H1 (cell line): ENCODE data around the gene ADA. TPM values are rescaled to one million over a fixed set of nuclear protein-coding genes. Genes with fewer than 3 reads are reported as not detected.

Experiments used
- CTCF ChIA-PET: fragments of 300-600 bp; sonication (Branson Sonifier 250); formaldehyde crosslinking; loops from one replicate; lab custom pipeline; 2021; ENCODE audit not compliant: partially characterized antibody; lab: Charles Lee
- POLR2A ChIA-PET: fragments of 300-600 bp; sonication (Branson Sonifier 250); formaldehyde crosslinking; loops from one replicate; lab custom pipeline; 2021; ENCODE audit warnings: inconsistent platforms; ENCODE audit not compliant: partially characterized antibody; lab: Charles Lee
- DNase-seq, 2 experiments: peaks; one replicate each; pipeline versions ENCODE4 v3.0.0 to v3.0.0-alpha.2; 2010 to 2022; ENCODE audit warnings: low spot score in 2 of 2, low read depth in 1 of 2, mixed read lengths in 1 of 2
- FAIRE-seq: peaks from 2 replicates; lab custom pipeline; 2011; peaks lifted over from hg19 to GRCh38; lab: Jason Lieb, UNC
- H2AFZ ChIP-seq: 2 replicates; pipeline ENCODE4 v1.8.1; 2012; ENCODE audit warnings: low read length, inconsistent platforms
- H2AK5ac ChIP-seq: 2 replicates; pipeline ENCODE4 v1.6.1; 2013; ENCODE audit warnings: low read depth, low read length
- H2BK120ac ChIP-seq: replicated peaks from 2 replicates; pipeline ENCODE3; 2013; ENCODE audit warnings: low read depth, low read length, inconsistent platforms
- H2BK12ac ChIP-seq: 2 replicates; pipeline ENCODE4 v1.6.1; 2013; ENCODE audit warnings: low read depth, low read length
- H2BK15ac ChIP-seq: 2 replicates; pipeline ENCODE4 v1.6.1; 2013; ENCODE audit warnings: low read length
- H2BK20ac ChIP-seq: 2 replicates; pipeline ENCODE4 v1.6.1; 2013; ENCODE audit warnings: low read length
- H2BK5ac ChIP-seq: 2 replicates; pipeline ENCODE4 v1.6.1; 2013; ENCODE audit warnings: low read depth, low read length
- H3K14ac ChIP-seq: 2 replicates; pipeline ENCODE4 v1.6.1; 2013; ENCODE audit warnings: inconsistent platforms; ENCODE audit not compliant: insufficient read length
- H3K18ac ChIP-seq: 2 replicates; pipeline ENCODE4 v1.6.1; 2013; ENCODE audit warnings: low read length; ENCODE audit errors: extremely low read depth
- H3K23ac ChIP-seq: 2 replicates; pipeline ENCODE4 v1.6.1; 2013; ENCODE audit warnings: inconsistent platforms; ENCODE audit not compliant: insufficient read length
- H3K23me2 ChIP-seq: 2 replicates; pipeline ENCODE4 v1.6.1; 2013; ENCODE audit warnings: low read depth, low read length
- H3K27ac ChIP-seq: 2 replicates; pipeline ENCODE4 v1.6.1; 2011; ENCODE audit warnings: low read depth, low read length, inconsistent platforms
- H3K27me3 ChIP-seq, 4 experiments: replicated peaks in 1 of 4; 1 replicate in 1 of 4; 2 replicates in 3 of 4; pipeline versions ENCODE4 v1.6.1 to v1.8.1; 2011 to 2013; ENCODE audit warnings: low read length in 3 of 4, mild to moderate bottlenecking in 3 of 4, inconsistent platforms in 2 of 4, mixed read lengths in 2 of 4, moderate library complexity in 1 of 4; ENCODE audit not compliant: control insufficient read depth in 3 of 4, insufficient read depth in 3 of 4; ENCODE audit errors: extremely low read depth in 1 of 4
- H3K36me3 ChIP-seq, 4 experiments: 2 replicates each; pipeline versions ENCODE4 v1.6.1 to v1.8.1; 2011 to 2013; ENCODE audit warnings: mild to moderate bottlenecking in 4 of 4, low read length in 3 of 4, moderate library complexity in 2 of 4, control low read depth in 1 of 4, inconsistent platforms in 1 of 4; ENCODE audit not compliant: insufficient read depth in 4 of 4, control insufficient read depth in 2 of 4
- H3K4ac ChIP-seq: replicated peaks from 2 replicates; pipeline ENCODE3; 2013; ENCODE audit warnings: low read length, low read depth, mixed read lengths, inconsistent platforms; ENCODE audit not compliant: insufficient read length
- H3K4me1 ChIP-seq, 4 experiments: replicated peaks in 1 of 4; 1 replicate in 1 of 4; 2 replicates in 3 of 4; pipeline versions ENCODE4 v1.6.1 to v1.8.1; 2011 to 2013; ENCODE audit warnings: low read length in 3 of 4, inconsistent platforms in 2 of 4, mixed read lengths in 1 of 4; ENCODE audit not compliant: insufficient read depth in 4 of 4, control insufficient read depth in 3 of 4
- H3K4me2 ChIP-seq, 2 experiments: 2 replicates each; pipeline versions ENCODE4 v1.6.1 to v1.8.1; 2011 to 2013; ENCODE audit warnings: low read depth in 2 of 2, low read length in 2 of 2, control low read depth in 1 of 2, inconsistent platforms in 1 of 2, mild to moderate bottlenecking in 1 of 2; ENCODE audit not compliant: insufficient read depth in 1 of 2
- H3K4me3 ChIP-seq, 4 experiments: fragments of 200-600, 300-600 bp in 1 of 4; sonication (generic), shearing (Covaris generic), sonication (Bioruptor Twin) in 1 of 4; 2 replicates each; pipeline versions ENCODE4 v1.5.1 to v1.8.1; 2011 to 2016; ENCODE audit warnings: low read length in 4 of 4, low read depth in 3 of 4, control low read depth in 2 of 4, inconsistent platforms in 2 of 4, mild to moderate bottlenecking in 2 of 4, mixed read lengths in 1 of 4, moderate library complexity in 1 of 4; ENCODE audit not compliant: insufficient read depth in 2 of 4; ENCODE audit errors: extremely low read depth in 1 of 4
- H3K56ac ChIP-seq: replicated peaks from 2 replicates; pipeline ENCODE3; 2013; ENCODE audit warnings: low read depth, mild to moderate bottlenecking, mixed read lengths, low read length, inconsistent platforms; ENCODE audit not compliant: insufficient read length
- H3K79me1 ChIP-seq: 2 replicates; pipeline ENCODE4 v1.6.1; 2013; ENCODE audit warnings: low read depth, low read length, control low read depth
- H3K79me2 ChIP-seq, 2 experiments: 2 replicates each; pipeline versions ENCODE4 v1.6.1 to v1.8.1; 2012 to 2013; ENCODE audit warnings: low read length in 2 of 2, mild to moderate bottlenecking in 2 of 2, inconsistent platforms in 1 of 2; ENCODE audit not compliant: insufficient read depth in 2 of 2, control insufficient read depth in 1 of 2
- H3K9ac ChIP-seq, 4 experiments: replicated peaks in 1 of 4; 1 replicate in 1 of 4; 2 replicates in 3 of 4; pipeline versions ENCODE4 v1.6.1 to v1.8.1; 2011 to 2013; ENCODE audit warnings: low read depth in 3 of 4, low read length in 3 of 4, control low read depth in 2 of 4, mild to moderate bottlenecking in 2 of 4, moderate library complexity in 2 of 4, inconsistent platforms in 1 of 4; ENCODE audit errors: extremely low read depth in 1 of 4
- H3K9me3 ChIP-seq, 2 experiments: 2 replicates each; pipeline versions ENCODE4 v1.6.1 to v1.8.1; 2012 to 2013; ENCODE audit warnings: mild to moderate bottlenecking in 2 of 2, moderate library complexity in 2 of 2, control low read depth in 1 of 2, inconsistent platforms in 1 of 2, low read depth in 1 of 2, low read length in 1 of 2, mixed read lengths in 1 of 2; ENCODE audit not compliant: insufficient read depth in 2 of 2
- H4K20me1 ChIP-seq, 2 experiments: replicated peaks in 1 of 2; 2 replicates each; pipeline versions ENCODE3 to v1.8.1; 2011 to 2013; ENCODE audit warnings: inconsistent platforms in 2 of 2, low read length in 2 of 2, mild to moderate bottlenecking in 1 of 2; ENCODE audit not compliant: insufficient read depth in 2 of 2, control insufficient read depth in 1 of 2
- H4K5ac ChIP-seq: 2 replicates; pipeline ENCODE4 v1.6.1; 2013; ENCODE audit warnings: low read length, low read depth, mixed read lengths, inconsistent platforms; ENCODE audit not compliant: insufficient read length
- H4K8ac ChIP-seq: 2 replicates; pipeline ENCODE4 v1.8.0; 2013; ENCODE audit warnings: mild to moderate bottlenecking, moderate library complexity, low read length, inconsistent platforms; ENCODE audit not compliant: insufficient read depth; ENCODE audit errors: extremely low read depth
- H4K91ac ChIP-seq: replicated peaks from 2 replicates; pipeline ENCODE3; 2013; ENCODE audit warnings: low read length, mixed read lengths, inconsistent platforms; ENCODE audit not compliant: insufficient read length
- BCL11A ChIP-seq, 2 experiments: IDR thresholded peaks; one replicate each; pipeline ENCODE4 v1.6.1; 2011; ENCODE audit warnings: low read depth in 2 of 2, low read length in 2 of 2, mild to moderate bottlenecking in 2 of 2
- CTBP2 ChIP-seq: IDR thresholded peaks from 2 replicates; pipeline ENCODE4 v1.7.0; 2011; ENCODE audit warnings: borderline replicate concordance, mild to moderate bottlenecking, moderate library complexity, mixed read lengths, low read length; ENCODE audit not compliant: insufficient read depth, insufficient read length
- EZH2 ChIP-seq: fragments of 200-600 bp; sonication (generic); IDR thresholded peaks from 2 replicates; pipeline ENCODE4 v1.7.1; 2012; ENCODE audit warnings: low read depth, mild to moderate bottlenecking, moderate library complexity, low read length, inconsistent platforms; ENCODE audit not compliant: severe bottlenecking
- HDAC6 ChIP-seq: IDR thresholded peaks from one replicate; pipeline ENCODE4 v1.7.1; 2012; ENCODE audit warnings: low read depth, mild to moderate bottlenecking, inconsistent platforms, low read length, moderate library complexity
- JUND ChIP-seq: IDR thresholded peaks from 2 replicates; pipeline ENCODE4 v1.6.1; 2011; ENCODE audit warnings: mild to moderate bottlenecking, improper control_type of control experiment, low read length
- POU5F1 ChIP-seq: IDR thresholded peaks from 2 replicates; pipeline ENCODE4 v1.6.1; 2011; ENCODE audit warnings: low read depth, mild to moderate bottlenecking, low read length, moderate library complexity
- SIN3A ChIP-seq, 2 experiments: IDR thresholded peaks in 1 of 2; conservative IDR thresholded peaks in 1 of 2; 2 replicates each; pipeline ENCODE4 v1.6.1; 2011 to 2012; ENCODE audit warnings: low read length in 2 of 2, improper control_type of control experiment in 1 of 2, low read depth in 1 of 2, mild to moderate bottlenecking in 1 of 2
- SIX5 ChIP-seq: IDR thresholded peaks from 2 replicates; pipeline ENCODE4 v1.6.1; 2011; ENCODE audit warnings: mild to moderate bottlenecking, low read depth, low read length
- TAF1 ChIP-seq: IDR thresholded peaks from 2 replicates; pipeline ENCODE4 v1.6.1; 2011; ENCODE audit warnings: mild to moderate bottlenecking, low read depth, low read length
- YY1 ChIP-seq: IDR thresholded peaks from 2 replicates; pipeline ENCODE4 v1.6.1; 2011; ENCODE audit warnings: low read depth, mild to moderate bottlenecking, low read length
- WGBS, 2 experiments: shearing (Covaris generic) in 1 of 2; methylation state at CpG; one replicate each; pipeline versions ENCODE4 v1.1.6 to v1.1.7; 2013 to 2015; ENCODE audit warnings: low lambda C conversion rate in 2 of 2, mixed read lengths in 2 of 2, inconsistent platforms in 1 of 2, low coverage in 1 of 2, missing lambda C conversion rate in 1 of 2; ENCODE audit not compliant: insufficient replicate concordance in 2 of 2, insufficient coverage in 1 of 2, insufficient read length in 1 of 2; ENCODE audit errors: extremely low coverage in 1 of 2, missing lambda C conversion rate in 1 of 2; 5-methylcytosine and 5-hydroxymethylcytosine counted together
- polyA plus RNA-seq, 7 experiments: library from polyadenylated mRNA; depleted of rRNA in 3 of 7; stranded (reverse) in 5 of 7; unstranded in 2 of 7; fragments of >200 nt in 5 of 7; fragments of 200-250 nt in 2 of 7; gene quantifications; 1 replicate in 5 of 7; 2 replicates in 1 of 7; 4 replicates in 1 of 7; pipeline versions ENCODE4 v1.2.1 to v1.2.3, GENCODE V29; 2011 to 2013; ENCODE audit warnings: missing spikeins in 2 of 7, mixed read lengths in 2 of 7
- total RNA-seq: library from RNA; stranded (reverse); fragmentation: NEBNext Ultra II Directional; extraction: Animal tissue kit (Norgen Biotek cat#: 25700); gene quantifications from 2 replicates; pipeline ENCODE4 v1.2.1, GENCODE V29; 2021
- TF ChIP-seq, protein P1 (sequence below): IDR thresholded peaks from 2 replicates; pipeline ENCODE4 v1.6.1; 2012; ENCODE audit warnings: inconsistent platforms
- TF ChIP-seq, protein P2 (sequence below): IDR thresholded peaks from 2 replicates; pipeline ENCODE4 v1.6.1; 2012; ENCODE audit warnings: inconsistent platforms

Gene ADA
- total and polyA plus RNA-seq, 2 of the 8 experiments (the other 6 are each of a cell fraction or from before 2014, with no cell fraction given): 19.9 to 32.8 TPM

GRCh38 chr20:44632103-44632752 lies 19.3 kb downstream of the ADA start:
- Histone ChIP-seq H3K4me2 (no peak overlapping the region), H3K23me2 (no peaks in the 10 kb centered on the region), H3K56ac (no peak overlapping the region), H3K14ac (no peak overlapping the region), H4K91ac (no peak overlapping the region), H2BK20ac (no peak overlapping the region), H3K79me1 (no peaks in the 10 kb centered on the region; the same call in 1 of the 2 replicates), H2BK15ac (no peak overlapping the region), H3K9ac (no peak overlapping the region), H3K79me2 (no peaks in the 10 kb centered on the region), H2BK5ac (no peak overlapping the region), H3K4me1 (peaks cover 0 to 3% (median 0%) of the 10 kb centered on the region in 4 experiments; a peak in 3 of 7 replicates), H2BK120ac (no peak overlapping the region), H3K4ac (no peak overlapping the region), H3K4me3 (no peak overlapping the region), H4K8ac (no peak overlapping the region), H3K9me3 (no peaks in the 10 kb centered on the region), H3K18ac (no peak overlapping the region; the same call in 1 of the 2 replicates), H3K27ac (no peak overlapping the region), H4K20me1 (no peaks in the 10 kb centered on the region), H3K23ac (no peak overlapping the region), H3K27me3 (no peaks in the 10 kb centered on the region), H3K36me3 (no peaks in the 10 kb centered on the region), H4K5ac (no peak overlapping the region), H2AFZ (no peak overlapping the region), H2BK12ac (no peak overlapping the region), H2AK5ac (no peak overlapping the region)
- DNase-seq (no peak), FAIRE-seq (no peak)
- 92% methylated on average over 8 of the region's 8 CpGs; no CpG with 5 or more reads in 1 of the 2 experiments for WGBS, 2 experiments
- ChIA-PET POLR2A (no interaction called here), CTCF (interaction anchor here (0.6 to 3.8 kb wide), 6 partner anchors 11 to 243 kb away, joined by 3 to 18 read pairs (median 4); no protein-coding TSS in a partner anchor)
- TF ChIP-seq JUND (no peak), TAF1 (no peak), CTBP2 (no peak), YY1 (no peak), BCL11A (IDR thresholded peaks at IDR 0.05; ENCODE audit: low read depth in 2 of 2, low read length in 2 of 2) (no peak), EZH2 (no peak), SIN3A (conservative IDR thresholded peaks at IDR 0.05 in 1 of 2, IDR thresholded peaks at IDR 0.05 in 1 of 2; ENCODE audit: low read depth in 1 of 2, low read length in 2 of 2) (no peak), SIX5 (no peak), POU5F1 (no peak), HDAC6 (no peak)
- TF ChIP-seq, protein P1, sequence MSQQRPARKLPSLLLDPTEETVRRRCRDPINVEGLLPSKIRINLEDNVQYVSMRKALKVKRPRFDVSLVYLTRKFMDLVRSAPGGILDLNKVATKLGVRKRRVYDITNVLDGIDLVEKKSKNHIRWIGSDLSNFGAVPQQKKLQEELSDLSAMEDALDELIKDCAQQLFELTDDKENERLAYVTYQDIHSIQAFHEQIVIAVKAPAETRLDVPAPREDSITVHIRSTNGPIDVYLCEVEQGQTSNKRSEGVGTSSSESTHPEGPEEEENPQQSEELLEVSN: no peak
- TF ChIP-seq, protein P2, sequence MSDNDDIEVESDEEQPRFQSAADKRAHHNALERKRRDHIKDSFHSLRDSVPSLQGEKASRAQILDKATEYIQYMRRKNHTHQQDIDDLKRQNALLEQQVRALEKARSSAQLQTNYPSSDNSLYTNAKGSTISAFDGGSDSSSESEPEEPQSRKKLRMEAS: no peak
